RKO (cell line): Measurements from ENCODE around the gene PFN1.

Source experiments
- DNase-seq: peaks from one replicate; pipeline ENCODE4 v3.0.0-alpha.2; 2016; ENCODE audit warnings: low spot score

The PFN1 gene

DNA sequence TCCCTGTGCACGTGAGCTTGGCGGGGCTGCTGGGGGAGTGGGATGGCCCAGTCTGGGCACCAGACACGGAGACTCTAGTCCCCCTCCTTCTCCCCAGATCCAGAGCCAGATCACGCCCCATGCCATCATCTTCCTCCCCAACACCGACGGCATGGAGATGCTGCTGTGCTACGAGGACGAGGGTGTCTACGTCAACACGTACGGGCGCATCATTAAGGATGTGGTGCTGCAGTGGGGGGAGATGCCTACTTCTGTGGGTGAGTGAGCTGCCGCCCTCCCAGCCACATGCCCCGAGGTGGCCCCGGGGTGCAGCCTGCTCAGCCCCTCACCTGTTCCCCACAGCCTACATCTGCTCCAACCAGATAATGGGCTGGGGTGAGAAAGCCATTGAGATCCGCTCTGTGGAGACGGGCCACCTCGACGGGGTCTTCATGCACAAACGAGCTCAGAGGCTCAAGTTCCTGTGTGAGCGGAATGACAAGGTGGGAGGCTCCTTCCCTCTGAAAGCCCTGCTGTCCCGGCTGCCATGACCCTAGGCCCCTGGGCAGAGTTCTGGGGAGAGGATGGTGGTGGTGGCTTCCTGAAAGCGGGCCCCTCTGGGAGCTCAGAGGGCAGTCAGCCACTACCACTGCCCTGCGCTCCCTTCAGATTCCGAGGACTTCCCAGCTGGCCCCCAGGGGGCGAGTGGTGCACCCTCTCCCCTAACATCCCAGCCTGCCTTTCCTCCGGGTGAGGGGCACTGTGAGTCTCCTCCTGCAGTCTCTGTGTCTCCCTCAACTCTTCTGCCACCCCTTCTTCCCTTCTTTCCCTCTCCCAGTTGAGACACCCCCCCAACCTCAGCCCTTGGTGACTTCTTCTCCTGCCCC, 51.8 kb downstream of the PFN1 start:
- no peak for DNase-seq

- DNase-seq: no peak
These were observed 52.5 kb downstream of the PFN1 start for GRCh38 chr17:4895657-4896331.
